Middle frontal gyrus (tissue), 1 donor: ENCODE results near the gene SLC20A1.

Source experiments
- DNase-seq: peaks from one replicate; pipeline ENCODE4 v3.0.0-alpha.2; 2015; ENCODE audit warnings: low spot score; ENCODE audit errors: extremely low spot score

SLC20A1 gene

GRCh38 chr2:112708968-112709367, 63.2 kb downstream of the SLC20A1 start:
- DNase-seq = no peak

DNA sequence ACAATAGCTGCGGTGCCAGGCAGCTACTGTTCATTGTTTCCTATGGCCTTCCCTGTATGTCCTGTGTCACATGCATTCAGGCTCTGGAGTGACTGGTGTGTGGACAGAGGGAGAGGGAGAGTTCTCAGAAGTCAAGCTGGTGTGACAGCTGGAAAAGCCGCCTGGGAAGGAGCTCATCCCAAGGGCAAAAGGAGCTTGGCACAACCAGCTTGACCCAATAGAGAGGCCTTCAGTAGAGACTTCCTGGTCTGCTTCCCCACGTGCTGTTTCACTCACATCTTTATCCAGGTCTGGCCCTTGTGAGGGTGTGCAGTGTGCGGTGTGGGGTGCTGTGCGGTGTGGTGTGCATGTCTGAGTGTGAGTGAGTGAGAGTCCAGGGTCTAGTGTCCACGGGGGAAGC, 64.0 kb downstream of the SLC20A1 start:
- DNase-seq = no peak

DNA sequence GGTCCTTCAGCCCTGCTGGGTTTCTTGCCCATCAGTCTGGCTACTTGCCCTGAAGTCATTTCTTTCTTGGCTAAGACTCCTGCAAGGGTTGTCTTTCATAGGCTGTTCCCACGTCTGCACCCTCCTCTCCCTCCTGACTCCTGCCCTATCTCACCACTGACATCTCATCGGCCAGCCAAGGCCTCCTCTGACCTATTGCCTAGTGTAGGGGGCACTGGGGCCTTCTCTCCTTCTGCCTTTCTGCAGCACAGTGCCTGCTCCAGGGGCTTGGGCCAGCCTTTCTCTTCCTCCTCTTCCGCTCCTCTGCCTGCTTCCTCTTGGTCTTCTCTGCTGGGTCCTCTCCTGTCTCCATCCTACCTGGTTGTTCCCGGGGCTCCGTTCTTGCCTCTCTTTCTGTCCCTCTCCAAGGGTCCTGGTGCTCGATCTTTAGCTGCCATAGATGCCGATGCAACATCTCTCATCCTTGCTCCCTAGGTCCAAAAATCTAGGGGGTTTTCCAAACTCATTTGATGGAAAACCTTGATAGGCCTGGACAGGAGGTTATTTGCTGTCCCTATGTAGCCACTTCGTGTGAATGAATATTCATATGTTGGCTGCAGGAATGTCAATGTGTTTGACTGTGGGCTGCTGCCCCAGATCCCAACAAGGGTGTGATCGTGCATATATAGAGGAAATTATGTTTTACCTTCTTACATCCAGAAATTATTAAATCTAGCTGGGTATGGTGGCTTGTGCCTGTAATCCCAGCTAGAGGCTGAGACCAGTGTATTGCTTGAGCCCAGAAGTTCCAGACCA, 65.4 kb downstream of the SLC20A1 start:
- DNase-seq = no peak

- DNase-seq = no peak
Observed at GRCh38 chr2:112712465-112712864, 66.7 kb downstream of the SLC20A1 start.

GRCh38 chr2:112712903-112713584, 67.3 kb downstream of the SLC20A1 start:
- DNase-seq = no peak
